Caco-2 (cell line): ENCODE measurements around the gene PNPLA3. TPM values are rescaled to one million over a fixed set of nuclear protein-coding genes. Genes with fewer than 3 reads are reported as not detected.

Source experiments
- BruUV-seq: library from RNA; stranded (reverse); fragments of 400-500 nt; replicated peaks from 2 replicates; lab custom pipeline; 2021; lab: Mats Ljungman, UMichigan
- CTCF ChIA-PET: fragments of 300-600 bp; sonication (Branson Sonifier 250); formaldehyde crosslinking; loops from one replicate; lab custom pipeline; 2022; ENCODE audit warnings: antibody characterized with exemption; lab: Charles Lee
- POLR2A ChIA-PET: fragments of 300-600 bp; sonication (Branson Sonifier 250); formaldehyde crosslinking; loops from one replicate; lab custom pipeline; 2022; ENCODE audit warnings: antibody characterized with exemption; lab: Charles Lee
- DNase-seq, 2 experiments: peaks; one replicate each; pipeline versions ENCODE4 v3.0.0 to v3.0.0-alpha.2; 2020 to 2022
- H3K27me3 ChIP-seq: replicated peaks from 2 replicates; pipeline ENCODE4 v1.6.0; 2011; ENCODE audit warnings: low read length; ENCODE audit not compliant: control insufficient read depth, insufficient read depth
- H3K36me3 ChIP-seq: 2 replicates; pipeline ENCODE4 v1.5.1; 2011; ENCODE audit warnings: low read length; ENCODE audit not compliant: control insufficient read depth, insufficient read depth
- H3K4me1 ChIP-seq: fragments of 250-450 bp; sonication (Bioruptor Pico); 2 replicates; pipeline ENCODE4 v1.5.1; 2020; ENCODE audit warnings: mild to moderate bottlenecking
- H3K4me3 ChIP-seq: 2 replicates; pipeline ENCODE4 v1.5.1; 2011; ENCODE audit warnings: low read depth, mild to moderate bottlenecking, control low read depth, low read length
- H3K9me3 ChIP-seq: fragments of 250-450 bp; sonication (Bioruptor Pico); 2 replicates; pipeline ENCODE4 v1.5.1; 2020; ENCODE audit warnings: mild to moderate bottlenecking, moderate library complexity
- H3K27ac Mint-ChIP-seq: one replicate; pipeline ENCODE4 v1.8.0; 2022; ENCODE audit warnings: mixed read lengths; ENCODE audit not compliant: unreplicated experiment
- H3K27me3 Mint-ChIP-seq: one replicate; pipeline ENCODE4 v1.8.0; 2022; ENCODE audit warnings: mixed read lengths; ENCODE audit not compliant: insufficient read depth, unreplicated experiment
- H3K36me3 Mint-ChIP-seq: one replicate; pipeline ENCODE4 v1.8.0; 2022; ENCODE audit warnings: mild to moderate bottlenecking, mixed read lengths; ENCODE audit not compliant: insufficient read depth, unreplicated experiment
- H3K4me1 Mint-ChIP-seq: one replicate; pipeline ENCODE4 v1.8.0; 2022; ENCODE audit warnings: low read depth, mixed read lengths; ENCODE audit not compliant: unreplicated experiment
- H3K4me3 Mint-ChIP-seq: one replicate; pipeline ENCODE4 v1.8.0; 2022; ENCODE audit warnings: mild to moderate bottlenecking, moderate library complexity, mixed read lengths; ENCODE audit not compliant: unreplicated experiment
- H3K9me3 Mint-ChIP-seq: one replicate; pipeline ENCODE4 v1.8.0; 2022; ENCODE audit warnings: mixed read lengths; ENCODE audit not compliant: unreplicated experiment
- CTCF ChIP-seq, 2 experiments: fragments of 200-600 bp in 1 of 2; IDR thresholded peaks; 1 replicate in 1 of 2; 2 replicates in 1 of 2; pipeline versions ENCODE4 v1.5.1 to v1.8.0; 2011 to 2022; ENCODE audit warnings: antibody characterized with exemption in 1 of 2, control low read depth in 1 of 2, inconsistent platforms in 1 of 2, low read depth in 1 of 2, low read length in 1 of 2, mild to moderate bottlenecking in 1 of 2, moderate library complexity in 1 of 2; ENCODE audit not compliant: insufficient read depth in 1 of 2, severe bottlenecking in 1 of 2, unreplicated experiment in 1 of 2
- intact Hi-C: fragments of 100-400 bp; cut with micrococcal nuclease; formaldehyde crosslinking; loops from one replicate; pipeline ENCODE4 v1.10.0; 2022; ENCODE audit not compliant: unreplicated experiment
- total RNA-seq: library from RNA; stranded (reverse); gene quantifications from 2 replicates; pipeline ENCODE4 v1.2.3, GENCODE V29; 2022

PNPLA3 gene
- total RNA-seq, 1 experiment from 2014 or later = 5.0 TPM

DNA sequence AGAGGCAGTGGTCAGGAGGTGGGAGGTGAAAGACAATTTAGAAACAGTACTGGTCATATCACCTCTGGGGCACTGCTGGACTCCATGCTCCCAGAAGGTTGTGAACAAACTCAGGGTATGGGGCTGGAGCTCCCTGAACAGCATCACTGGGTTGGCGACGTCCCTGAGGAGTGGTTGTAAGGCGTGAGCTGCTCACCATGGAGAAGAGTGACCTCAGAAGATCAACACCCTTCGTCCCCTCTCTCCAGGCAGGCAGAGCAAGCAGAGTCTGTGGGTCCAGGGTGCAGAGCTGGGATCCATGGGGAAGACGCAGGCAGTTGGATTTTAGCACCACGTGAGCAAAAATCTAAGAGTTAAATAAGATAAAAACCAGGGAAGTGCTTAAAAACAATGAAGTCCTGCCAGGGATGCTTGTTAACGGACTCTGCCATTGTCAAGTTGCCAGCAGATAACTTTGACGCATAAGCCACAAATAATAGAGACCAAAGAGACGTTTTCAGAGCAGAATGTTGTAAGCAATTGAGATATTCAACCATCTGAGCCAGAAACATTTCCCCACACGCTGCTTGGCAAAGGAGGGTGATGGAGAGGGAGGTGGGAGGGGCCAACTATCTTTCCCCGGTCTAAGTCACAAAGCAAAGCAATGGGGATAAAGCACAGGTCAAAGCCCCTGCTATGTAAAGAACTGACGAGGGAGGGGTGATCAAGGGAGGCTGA lies 45.4 kb upstream of the PNPLA3 start:
- intact Hi-C loops = no loop called here
- Histone ChIP-seq H3K4me1 (no peaks in the 10 kb centered on the region), H3K27me3 (no peaks in the 10 kb centered on the region; the same call in 1 of the 2 replicates), H3K36me3 (no peaks in the 10 kb centered on the region), H3K4me3 (no peak overlapping the region), H3K9me3 (no peaks in the 10 kb centered on the region)
- no peak for TF ChIP-seq CTCF (IDR thresholded peaks at IDR 0.05; ENCODE audit: insufficient read depth in 1 of 2, low read depth in 1 of 2, low read length in 1 of 2, severe bottlenecking in 1 of 2, unreplicated experiment in 1 of 2)
- Mint-ChIP-seq H3K36me3 (no peaks in the 10 kb centered on the region), H3K4me1 (no peaks in the 10 kb centered on the region), H3K27ac (no peak overlapping the region), H3K4me3 (no peak overlapping the region), H3K27me3 (peaks cover 12% of the 10 kb centered on the region), H3K9me3 (no peaks in the 10 kb centered on the region)
- no TSS peak for BruUV-seq
- POLR2A ChIA-PET = no interaction called here
- CTCF ChIA-PET = no interaction called here
- DNase-seq = peak in 1 of 2 experiments; percentile 12

- H3K4me3 Mint-ChIP-seq = no peak overlapping the region
- Histone ChIP-seq H3K9me3 (no peaks in the 10 kb centered on the region), H3K4me3 (no peak overlapping the region), H3K27me3 (no peaks in the 10 kb centered on the region; the same call in 1 of the 2 replicates), H3K4me1 (no peaks in the 10 kb centered on the region), H3K36me3 (no peaks in the 10 kb centered on the region)
- no peak for TF ChIP-seq CTCF (IDR thresholded peaks at IDR 0.05; ENCODE audit: insufficient read depth in 1 of 2, low read depth in 1 of 2, low read length in 1 of 2, severe bottlenecking in 1 of 2, unreplicated experiment in 1 of 2)
- DNase-seq = peak in 1 of 2 experiments; percentile 13
- peaks cover 8% of the 10 kb centered on the region for H3K27me3 Mint-ChIP-seq
- no peak overlapping the region for H3K27ac Mint-ChIP-seq
- no peaks in the 10 kb centered on the region for H3K9me3 Mint-ChIP-seq
- ChIA-PET POLR2A (no interaction called here), CTCF (no interaction called here)
- H3K36me3 Mint-ChIP-seq = no peaks in the 10 kb centered on the region
- intact Hi-C loops = no loop called here
- no peaks in the 10 kb centered on the region for H3K4me1 Mint-ChIP-seq
- BruUV-seq = no TSS peak
These were observed 44.6 kb upstream of the PNPLA3 start for GRCh38 chr22:43878831-43879550.

GRCh38 chr22:43879901-43880540 lies 43.6 kb upstream of the PNPLA3 start:
- CTCF ChIA-PET = no interaction called here
- no peaks in the 10 kb centered on the region for H3K9me3 ChIP-seq
- H3K36me3 ChIP-seq = no peaks in the 10 kb centered on the region
- TF ChIP-seq CTCF (IDR thresholded peaks at IDR 0.05; ENCODE audit: insufficient read depth in 1 of 2, low read depth in 1 of 2, low read length in 1 of 2, severe bottlenecking in 1 of 2, unreplicated experiment in 1 of 2) = no peak
- Mint-ChIP-seq H3K27me3 (peaks cover 7% of the 10 kb centered on the region), H3K9me3 (no peaks in the 10 kb centered on the region), H3K36me3 (no peaks in the 10 kb centered on the region), H3K27ac (no peak overlapping the region), H3K4me1 (no peaks in the 10 kb centered on the region), H3K4me3 (no peak overlapping the region)
- H3K4me1 ChIP-seq = no peaks in the 10 kb centered on the region
- BruUV-seq = no TSS peak
- H3K4me3 ChIP-seq = no peak overlapping the region
- POLR2A ChIA-PET = no interaction called here
- peak in 1 of 2 experiments; percentile 20 for DNase-seq
- H3K27me3 ChIP-seq = no peaks in the 10 kb centered on the region; the same call in 1 of the 2 replicates
- intact Hi-C loops = no loop called here
